Prostate gland (tissue), 2 donors: ENCODE data around the gene SNRK.

ENCODE experiments used
- POLR2A ChIP-seq: fragments of 450-650 bp; IDR thresholded peaks from one replicate; pipeline ENCODE4 v1.6.1; 2016; ENCODE audit warnings: antibody characterized with exemption, mild to moderate bottlenecking
- POLR2AphosphoS5 ChIP-seq: sonication (generic); formaldehyde crosslinking; IDR thresholded peaks from one replicate; pipeline ENCODE4 v1.6.1; 2017; ENCODE audit warnings: antibody characterized with exemption
- TF ChIP-seq, protein P1 (sequence below), 4 experiments: fragments of 200-600 bp in 2 of 4; fragments of 450-650 bp in 2 of 4; sonication (generic) in 2 of 4; IDR thresholded peaks; 1 replicate in 3 of 4; 2 replicates in 1 of 4; pipeline ENCODE4 v1.5.1; 2016 to 2019; ENCODE audit warnings: antibody characterized with exemption in 4 of 4, mild to moderate bottlenecking in 2 of 4, moderate library complexity in 2 of 4

DNA sequence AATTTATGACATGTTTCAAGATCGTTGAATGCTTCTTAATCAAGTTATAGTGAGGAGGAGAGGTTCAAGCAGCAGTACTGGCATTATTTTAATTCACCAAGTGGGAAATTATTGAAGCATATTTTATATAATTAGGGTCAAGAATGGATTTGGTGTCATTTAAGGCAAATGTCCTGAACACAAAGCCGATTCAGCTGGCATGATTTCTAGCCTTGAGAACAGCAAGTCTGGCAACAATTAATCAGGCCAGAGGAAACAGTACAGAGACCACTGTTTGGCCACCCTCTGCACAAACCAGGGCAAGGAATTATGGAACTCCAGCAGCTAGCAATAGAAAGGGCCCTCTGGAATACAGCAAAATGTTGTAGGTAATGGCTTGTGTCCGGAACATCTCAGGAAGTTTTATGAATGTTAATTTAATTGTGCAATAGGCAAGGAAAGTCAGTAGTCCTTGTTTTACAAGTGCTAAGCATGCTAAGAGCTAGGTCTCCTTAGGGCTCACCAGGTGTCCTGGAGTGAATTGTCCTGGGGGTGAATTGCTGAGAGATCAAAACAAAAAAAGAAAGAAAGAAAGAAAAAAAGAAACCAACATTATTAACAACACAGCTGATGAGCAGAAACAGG, 38.7 kb upstream of the SNRK start:
- TF ChIP-seq, protein P1, sequence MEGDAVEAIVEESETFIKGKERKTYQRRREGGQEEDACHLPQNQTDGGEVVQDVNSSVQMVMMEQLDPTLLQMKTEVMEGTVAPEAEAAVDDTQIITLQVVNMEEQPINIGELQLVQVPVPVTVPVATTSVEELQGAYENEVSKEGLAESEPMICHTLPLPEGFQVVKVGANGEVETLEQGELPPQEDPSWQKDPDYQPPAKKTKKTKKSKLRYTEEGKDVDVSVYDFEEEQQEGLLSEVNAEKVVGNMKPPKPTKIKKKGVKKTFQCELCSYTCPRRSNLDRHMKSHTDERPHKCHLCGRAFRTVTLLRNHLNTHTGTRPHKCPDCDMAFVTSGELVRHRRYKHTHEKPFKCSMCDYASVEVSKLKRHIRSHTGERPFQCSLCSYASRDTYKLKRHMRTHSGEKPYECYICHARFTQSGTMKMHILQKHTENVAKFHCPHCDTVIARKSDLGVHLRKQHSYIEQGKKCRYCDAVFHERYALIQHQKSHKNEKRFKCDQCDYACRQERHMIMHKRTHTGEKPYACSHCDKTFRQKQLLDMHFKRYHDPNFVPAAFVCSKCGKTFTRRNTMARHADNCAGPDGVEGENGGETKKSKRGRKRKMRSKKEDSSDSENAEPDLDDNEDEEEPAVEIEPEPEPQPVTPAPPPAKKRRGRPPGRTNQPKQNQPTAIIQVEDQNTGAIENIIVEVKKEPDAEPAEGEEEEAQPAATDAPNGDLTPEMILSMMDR (IDR thresholded peaks at IDR 0.05) = no peak
- TF ChIP-seq POLR2A (no peak), POLR2AphosphoS5 (no peak)
